HepG2 (cell line): ENCODE data around the gene KIAA1755. TPM values are rescaled to one million over a fixed set of nuclear protein-coding genes. Genes with fewer than 3 reads are reported as not detected.
A peak's percentile ranks its signal among the peaks of the same experiment; 100 is the strongest.

Experiments used
- AGO2 ChIP-seq: fragments of 200-400 bp; formaldehyde crosslinking; optimal IDR thresholded peaks from 2 replicates; pipeline ENCODE3; 2017; ENCODE audit warnings: mild to moderate bottlenecking, low read depth, low read length, moderate library complexity
- HIC2 ChIP-seq: sonication (generic); formaldehyde crosslinking; IDR thresholded peaks from 2 replicates; pipeline ENCODE4 v1.9.0; 2022; ENCODE audit warnings: low read depth, missing genetic modification reagents
- KDM1A ChIP-seq: IDR thresholded peaks from 2 replicates; pipeline ENCODE4 v1.6.1; 2016; ENCODE audit warnings: missing compliant biosample characterization
- KDM5A ChIP-seq: fragments of 200-600 bp; sonication (generic); IDR thresholded peaks from 2 replicates; pipeline ENCODE4 v1.7.0; 2018; ENCODE audit warnings: antibody characterized with exemption, mild to moderate bottlenecking, low read length, borderline replicate concordance
- MTA3 ChIP-seq: sonication (generic); formaldehyde crosslinking; IDR thresholded peaks from 2 replicates; pipeline ENCODE4 v1.4.0; 2020; ENCODE audit warnings: missing genetic modification reagents
- PAX8 ChIP-seq: sonication (generic); formaldehyde crosslinking; IDR thresholded peaks from 2 replicates; pipeline ENCODE4 v1.8.0; 2022; ENCODE audit warnings: mild to moderate bottlenecking, missing genetic modification reagents, borderline replicate concordance
- POGK ChIP-seq: sonication (generic); formaldehyde crosslinking; conservative IDR thresholded peaks from 2 replicates; pipeline ENCODE4 v1.8.0; 2022; ENCODE audit warnings: mild to moderate bottlenecking, moderate library complexity, missing genetic modification reagents
- RARG ChIP-seq: sonication (generic); formaldehyde crosslinking; IDR thresholded peaks from 2 replicates; pipeline ENCODE4 v1.4.0; 2020; ENCODE audit warnings: low read depth, mild to moderate bottlenecking, missing genetic modification reagents
- TOPORS ChIP-seq: sonication (generic); formaldehyde crosslinking; IDR thresholded peaks from 2 replicates; pipeline ENCODE4 v1.8.0; 2023; ENCODE audit warnings: mild to moderate bottlenecking, missing genetic modification reagents
- TRIM24 ChIP-seq: sonication (generic); formaldehyde crosslinking; IDR thresholded peaks from 2 replicates; pipeline ENCODE4 v1.8.0; 2022; ENCODE audit warnings: mild to moderate bottlenecking, missing genetic modification reagents
- ZBTB39 ChIP-seq: sonication (generic); formaldehyde crosslinking; IDR thresholded peaks from 2 replicates; pipeline ENCODE4 v1.5.0; 2020; ENCODE audit warnings: missing genetic modification reagents
- ZBTB7A ChIP-seq: sonication (generic); formaldehyde crosslinking; IDR thresholded peaks from 2 replicates; pipeline ENCODE4 v1.8.0; 2022; ENCODE audit warnings: mild to moderate bottlenecking, missing genetic modification reagents
- ZFP1 ChIP-seq: IDR thresholded peaks from 2 replicates; pipeline ENCODE4 v1.6.1; 2016
- ZMYM2 ChIP-seq: sonication (generic); formaldehyde crosslinking; IDR thresholded peaks from 2 replicates; pipeline ENCODE4 v1.8.0; 2022; ENCODE audit warnings: mild to moderate bottlenecking, missing genetic modification reagents
- ZMYM4 ChIP-seq: sonication (generic); formaldehyde crosslinking; IDR thresholded peaks from 2 replicates; pipeline ENCODE4 v1.8.1; 2023; ENCODE audit warnings: mild to moderate bottlenecking, missing genetic modification reagents
- ZNF362 ChIP-seq: sonication (generic); formaldehyde crosslinking; IDR thresholded peaks from 2 replicates; pipeline ENCODE4 v1.4.0; 2020; ENCODE audit warnings: missing genetic modification reagents, mild to moderate bottlenecking, borderline replicate concordance
- ZNF547 ChIP-seq: sonication (generic); formaldehyde crosslinking; IDR thresholded peaks from 2 replicates; pipeline ENCODE4 v1.5.1; 2020; ENCODE audit warnings: mild to moderate bottlenecking, missing genetic modification reagents
- ZNF567 ChIP-seq: sonication (generic); formaldehyde crosslinking; IDR thresholded peaks from 2 replicates; pipeline ENCODE4 v1.8.1; 2023; ENCODE audit warnings: mild to moderate bottlenecking, missing genetic modification reagents, borderline replicate concordance
- ZNF772 ChIP-seq: sonication (generic); formaldehyde crosslinking; IDR thresholded peaks from 2 replicates; pipeline ENCODE4 v1.5.0; 2020; ENCODE audit warnings: mild to moderate bottlenecking, missing genetic modification reagents
- ZNF878 ChIP-seq: sonication (generic); formaldehyde crosslinking; IDR thresholded peaks from 2 replicates; pipeline ENCODE4 v1.8.1; 2023; ENCODE audit warnings: mild to moderate bottlenecking, missing genetic modification reagents, moderate library complexity
- polyA plus RNA-seq, 8 experiments: library from polyadenylated mRNA; depleted of rRNA in 3 of 8; stranded (reverse) in 7 of 8; unstranded in 1 of 8; fragments of >200 nt; fragmentation: Illumina TruSeq in 4 of 8; extraction: Trizol in 4 of 8; gene quantifications; 2 replicates each; pipeline versions ENCODE4 v1.2.1 to v1.2.3, GENCODE V29; 2011 to 2016; ENCODE audit warnings: low read depth in 4 of 8, missing spikeins in 1 of 8, mixed read lengths in 1 of 8; ENCODE audit not compliant: insufficient read depth in 1 of 8
- total RNA-seq, 5 experiments: library from RNA; depleted of rRNA; stranded (reverse); fragments of >200 nt; fragmentation: Illumina TruSeq; extraction: Trizol; gene quantifications; 2 replicates each; pipeline ENCODE4 v1.2.3, GENCODE V29; 2016; ENCODE audit warnings: low read depth in 1 of 5

KIAA1755 gene
- total and polyA plus RNA-seq, 2 of the 13 experiments (the other 11 are each of a cell fraction or from before 2014, with no cell fraction given): 0.04 TPM; not detected in 1

- TF ChIP-seq ZBTB39 (CRISPR knock-in tag) (no peak), PAX8 (CRISPR knock-in tag) (no peak), ZMYM4 (CRISPR knock-in tag) (no peak), TOPORS (CRISPR knock-in tag) (no peak), KDM1A (no peak), ZNF772 (CRISPR knock-in tag) (no peak), ZMYM2 (peak; percentile 81; the same call in 1 of the 2 replicates), POGK (no peak), ZBTB7A (peak; percentile 14; the same call in 1 of the 2 replicates), ZFP1 (CRISPR knock-in tag) (no peak), HIC2 (no peak), ZNF547 (CRISPR knock-in tag) (no peak), KDM5A (no peak), AGO2 (no peak), ZNF567 (CRISPR knock-in tag) (no peak), RARG (no peak), ZNF878 (0 out of 2 replicates have a peak, but pooled peaks have one; percentile 2), ZNF362 (CRISPR knock-in tag) (no peak), MTA3 (CRISPR knock-in tag) (no peak), TRIM24 (CRISPR knock-in tag) (peak; percentile 66; the same call in 1 of the 2 replicates)
Measured at GRCh38 chr20:38164624-38165088, 95.9 kb downstream of the KIAA1755 start (continued).
